NCI-H526 treated with DMSO at 0.1 percent for 48 hours (cell line): ENCODE data around the gene SULT1A4.
"Not testable (repeated sequence)": the region's sequence is repeated elsewhere in the genome, so short reads cannot be mapped to it uniquely, and the experiment has no call there.

Experiments
- DNase-seq: peaks from one replicate; lab custom pipeline; 2025; lab: John Stamatoyannopoulos, UW

The SULT1A4 gene

GRCh38 chr16:29459706-29460646 lies at the start of gene SULT1A4:
Gene SULT1A4 (plus strand): TSS chr16:29459913. CDS start chr16:29461386, 1,473 bp downstream.
- DNase-seq, result not testable (repeated sequence)

GRCh38 chr16:29423587-29423986 lies 36.1 kb upstream of the SULT1A4 start:
- DNase-seq, result not testable (repeated sequence)

- DNase-seq, result not testable (repeated sequence)
Measured at GRCh38 chr16:29425390-29425789, 34.3 kb upstream of the SULT1A4 start.

- DNase-seq, result not testable (repeated sequence)
Measured at GRCh38 chr16:29453754-29454153, 6.0 kb upstream of the SULT1A4 start.

GRCh38 chr16:29454269-29454668 lies 5.4 kb upstream of the SULT1A4 start, which contains the start of the genes BOLA2 and SLX1B:
Gene BOLA2 (minus strand): TSS chr16:29454351. CDS start chr16:29454253, 98 bp downstream.
Gene SLX1B (plus strand): TSS chr16:29454533.
- not testable (repeated sequence) for DNase-seq

GRCh38 chr16:29454828-29455227 lies 4.9 kb upstream of the SULT1A4 start:
- not testable (repeated sequence) for DNase-seq

GRCh38 chr16:29457660-29458059 lies 2.1 kb upstream of the SULT1A4 start:
- not testable (repeated sequence) for DNase-seq

- not testable (repeated sequence) for DNase-seq
Measured at GRCh38 chr16:29460647-29461030, 926 bp downstream of the SULT1A4 start.

GRCh38 chr16:29465985-29466824 lies 6.5 kb downstream of the SULT1A4 start:
- not testable (repeated sequence) for DNase-seq

GRCh38 chr16:29466904-29467303 lies 7.2 kb downstream of the SULT1A4 start:
- not testable (repeated sequence) for DNase-seq

GRCh38 chr16:29467654-29468366 lies 8.1 kb downstream of the SULT1A4 start:
- DNase-seq, result not testable (repeated sequence)

GRCh38 chr16:29469660-29470059 lies 9.9 kb downstream of the SULT1A4 start:
- not testable (repeated sequence) for DNase-seq

- not testable (repeated sequence) for DNase-seq
Measured at GRCh38 chr16:29472065-29472464, 12.4 kb downstream of the SULT1A4 start.

GRCh38 chr16:29482276-29482675 lies 22.6 kb downstream of the SULT1A4 start:
- DNase-seq, result not testable (repeated sequence)

- not testable (repeated sequence) for DNase-seq
Measured at GRCh38 chr16:29506308-29506707, 46.6 kb downstream of the SULT1A4 start, which contains the start of gene NPIPB12. Gene NPIPB12 (minus strand): TSS chr16:29506408.
